WTC11 (cell line): Measurements from ENCODE around the gene SLC39A7. TPM values are rescaled to one million over a fixed set of nuclear protein-coding genes. Genes with fewer than 3 reads are reported as not detected.

Source experiments
- ATAC-seq: fragments of 200-7000 bp; cut with Tn5 transposase; 2 replicates; pipeline ENCODE4 v1.10.0; 2021; ENCODE audit warnings: mild to moderate bottlenecking, moderate library complexity
- CTCF ChIA-PET: fragments of 300-600 bp; sonication (Branson Sonifier 250); formaldehyde crosslinking; loops from one replicate; lab custom pipeline; 2021; ENCODE audit warnings: antibody characterized with exemption; lab: Charles Lee
- POLR2A ChIA-PET: fragments of 350-600 bp; sonication (Branson Sonifier 250); formaldehyde crosslinking; loops from one replicate; lab custom pipeline; 2021; ENCODE audit warnings: antibody characterized with exemption; lab: Charles Lee
- DNase-seq: peaks from one replicate; pipeline ENCODE4 v3.0.0; 2021; ENCODE audit warnings: low spot score
- H3K27ac Mint-ChIP-seq: 2 replicates; pipeline ENCODE4 v1.8.0; 2021; ENCODE audit warnings: mixed read lengths
- H3K27me3 Mint-ChIP-seq: 2 replicates; pipeline ENCODE4 v1.8.0; 2021; ENCODE audit warnings: low read depth, mild to moderate bottlenecking, moderate library complexity, mixed read lengths
- H3K36me3 Mint-ChIP-seq: 2 replicates; pipeline ENCODE4 v1.8.0; 2021; ENCODE audit warnings: mixed read lengths
- H3K4me1 Mint-ChIP-seq: 2 replicates; pipeline ENCODE4 v1.8.0; 2022; ENCODE audit warnings: mixed read lengths
- H3K4me3 Mint-ChIP-seq: 2 replicates; pipeline ENCODE4 v1.8.0; 2021; ENCODE audit warnings: mild to moderate bottlenecking, moderate library complexity, mixed read lengths
- H3K9me3 Mint-ChIP-seq: 2 replicates; pipeline ENCODE4 v1.8.0; 2021; ENCODE audit warnings: mixed read lengths
- CBFB ChIP-seq: sonication (generic); formaldehyde crosslinking; IDR thresholded peaks from 2 replicates; pipeline ENCODE4 v1.8.1; 2022; ENCODE audit warnings: mild to moderate bottlenecking, low read depth, missing genetic modification reagents
- CDX4 ChIP-seq: fragments of 250-450 bp; sonication (Bioruptor Pico); IDR thresholded peaks from 2 replicates; pipeline ENCODE4 v1.9.0; 2021; ENCODE audit warnings: moderate library complexity, mild to moderate bottlenecking, inconsistent platforms, borderline replicate concordance
- FOXP1 ChIP-seq: sonication (generic); formaldehyde crosslinking; IDR thresholded peaks from 2 replicates; pipeline ENCODE4 v1.8.0; 2022; ENCODE audit warnings: missing genetic modification reagents, mild to moderate bottlenecking, moderate library complexity, borderline replicate concordance
- HMGXB4 ChIP-seq: sonication (generic); formaldehyde crosslinking; IDR thresholded peaks from 2 replicates; pipeline ENCODE4 v1.8.1; 2023; ENCODE audit warnings: mild to moderate bottlenecking, moderate library complexity, missing genetic modification reagents
- IRF1 ChIP-seq: sonication (generic); formaldehyde crosslinking; IDR thresholded peaks from 2 replicates; pipeline ENCODE4 v1.8.0; 2023; ENCODE audit warnings: missing genetic modification reagents
- JAZF1 ChIP-seq: fragments of 250-450 bp; sonication (Bioruptor Pico); IDR thresholded peaks from 2 replicates; pipeline ENCODE4 v1.9.0; 2021; ENCODE audit warnings: moderate library complexity, mild to moderate bottlenecking, inconsistent platforms
- MXD4 ChIP-seq: fragments of 250-450 bp; sonication (Bioruptor Pico); IDR thresholded peaks from 2 replicates; pipeline ENCODE4 v1.8.0; 2021; ENCODE audit warnings: mild to moderate bottlenecking, moderate library complexity, borderline replicate concordance
- MYBL2 ChIP-seq: sonication (generic); formaldehyde crosslinking; IDR thresholded peaks from 2 replicates; pipeline ENCODE4 v1.8.1; 2023; ENCODE audit warnings: mild to moderate bottlenecking, moderate library complexity, missing genetic modification reagents
- NFYB ChIP-seq: sonication (generic); formaldehyde crosslinking; conservative IDR thresholded peaks from 2 replicates; pipeline ENCODE4 v1.8.0; 2022; ENCODE audit warnings: low read depth, missing genetic modification reagents
- NR2C2 ChIP-seq: sonication (generic); formaldehyde crosslinking; IDR thresholded peaks from 2 replicates; pipeline ENCODE4 v1.8.0; 2022; ENCODE audit warnings: mild to moderate bottlenecking, missing genetic modification reagents
- NR3C1 ChIP-seq: sonication (generic); formaldehyde crosslinking; conservative IDR thresholded peaks from 2 replicates; pipeline ENCODE4 v1.8.1; 2023; ENCODE audit warnings: low read depth, mild to moderate bottlenecking, missing genetic modification reagents
- OVOL2 ChIP-seq: fragments of 250-450 bp; sonication (Bioruptor Pico); IDR thresholded peaks from 2 replicates; pipeline ENCODE4 v1.9.0; 2021; ENCODE audit warnings: mild to moderate bottlenecking, borderline replicate concordance
- PRRX2 ChIP-seq: fragments of 250-450 bp; sonication (Bioruptor Pico); IDR thresholded peaks from 2 replicates; pipeline ENCODE4 v1.8.0; 2021; ENCODE audit warnings: mild to moderate bottlenecking
- RELA ChIP-seq: sonication (generic); formaldehyde crosslinking; IDR thresholded peaks from 2 replicates; pipeline ENCODE4 v1.8.1; 2022; ENCODE audit warnings: missing genetic modification reagents, mild to moderate bottlenecking, borderline replicate concordance
- SOX15 ChIP-seq: fragments of 250-450 bp; sonication (Bioruptor Pico); IDR thresholded peaks from 2 replicates; pipeline ENCODE4 v1.9.0; 2021; ENCODE audit warnings: mild to moderate bottlenecking
- TCF7 ChIP-seq: sonication (generic); formaldehyde crosslinking; IDR thresholded peaks from 2 replicates; pipeline ENCODE4 v1.8.0; 2022; ENCODE audit warnings: mild to moderate bottlenecking, low read depth, missing genetic modification reagents, moderate library complexity
- TEAD4 ChIP-seq: sonication (generic); formaldehyde crosslinking; IDR thresholded peaks from 2 replicates; pipeline ENCODE4 v1.8.0; 2022; ENCODE audit warnings: mild to moderate bottlenecking, missing genetic modification reagents
- ZNF416 ChIP-seq: fragments of 250-450 bp; sonication (Bioruptor Pico); IDR thresholded peaks from 2 replicates; pipeline ENCODE4 v1.9.0; 2021; ENCODE audit warnings: mild to moderate bottlenecking, inconsistent platforms
- ZNF425 ChIP-seq: fragments of 250-450 bp; sonication (Bioruptor Pico); conservative IDR thresholded peaks from 2 replicates; pipeline ENCODE4 v1.9.0; 2021; ENCODE audit warnings: mild to moderate bottlenecking
- ZNF532 ChIP-seq: fragments of 250-450 bp; sonication (Bioruptor Pico); IDR thresholded peaks from 2 replicates; pipeline ENCODE4 v1.9.0; 2021; ENCODE audit warnings: mild to moderate bottlenecking, borderline replicate concordance
- ZNF671 ChIP-seq: fragments of 250-450 bp; sonication (Bioruptor Pico); IDR thresholded peaks from 2 replicates; pipeline ENCODE4 v1.8.0; 2021; ENCODE audit warnings: mild to moderate bottlenecking
- total RNA-seq: library from RNA; stranded (reverse); gene quantifications from 3 replicates; pipeline ENCODE4 v1.2.3, GENCODE V29; 2021

Gene SLC39A7
- total RNA-seq, 1 experiment from 2014 or later: 163 TPM

- ChIA-PET CTCF (interaction anchor here (0.7 to 7.1 kb wide), 10 partner anchors 9 to 211 kb away, joined by 3 to 55 read pairs (median 4); partner anchors contain the start of gene COL11A2), POLR2A (no interaction called here)
- H3K4me1 Mint-ChIP-seq: peaks cover 22% of the 10 kb centered on the region
- DNase-seq (peak; percentile 34), ATAC-seq (no peak)
- H3K27me3 Mint-ChIP-seq: peaks cover 25% of the 10 kb centered on the region
- no peak for TF ChIP-seq NR3C1 (CRISPR knock-in tag)
- no peak overlapping the region for H3K4me3 Mint-ChIP-seq
- H3K9me3 Mint-ChIP-seq: no peaks in the 10 kb centered on the region
- no peak overlapping the region for H3K27ac Mint-ChIP-seq
- H3K36me3 Mint-ChIP-seq: no peaks in the 10 kb centered on the region
Measured at GRCh38 chr6:33164665-33165373, 35.8 kb upstream of the SLC39A7 start.

GRCh38 chr6:33165581-33166258 is 34.9 kb upstream of the SLC39A7 start:
- POLR2A ChIA-PET: no interaction called here
- Mint-ChIP-seq H3K4me3 (no peak overlapping the region), H3K4me1 (peaks cover 19% of the 10 kb centered on the region), H3K27me3 (peaks cover 25% of the 10 kb centered on the region), H3K36me3 (no peaks in the 10 kb centered on the region), H3K27ac (no peak overlapping the region), H3K9me3 (no peaks in the 10 kb centered on the region)
- CTCF ChIA-PET: interaction anchor here (0.8 to 2.7 kb wide), 3 partner anchors 40 to 181 kb away, joined by 3 to 16 read pairs (median 5); no protein-coding TSS in a partner anchor
- no peak for TF ChIP-seq PRRX2 (CRISPR knock-in tag)
- TF ChIP-seq NFYB: no peak
- no peak for TF ChIP-seq ZNF416 (CRISPR knock-in tag)
- no peak for TF ChIP-seq NR3C1 (CRISPR knock-in tag)
- no peak for TF ChIP-seq CBFB (CRISPR knock-in tag)
- no peak for TF ChIP-seq ZNF425
- no peak for TF ChIP-seq TCF7 (CRISPR knock-in tag)
- no peak for TF ChIP-seq FOXP1 (CRISPR knock-in tag)
- no peak for ATAC-seq
- DNase-seq: no peak

GRCh38 chr6:33166363-33166762 is 34.3 kb upstream of the SLC39A7 start:
- ATAC-seq (no peak), DNase-seq (no peak)
- H3K27me3 Mint-ChIP-seq: peaks cover 20% of the 10 kb centered on the region
- ChIA-PET CTCF (no interaction called here), POLR2A (no interaction called here)
- no peaks in the 10 kb centered on the region for H3K36me3 Mint-ChIP-seq
- no peak overlapping the region for H3K27ac Mint-ChIP-seq
- peaks cover 13% of the 10 kb centered on the region for H3K4me1 Mint-ChIP-seq
- TF ChIP-seq RELA (CRISPR knock-in tag) (no peak), IRF1 (CRISPR knock-in tag) (no peak), MYBL2 (no peak), JAZF1 (CRISPR knock-in tag) (no peak), ZNF532 (CRISPR knock-in tag) (no peak), HMGXB4 (CRISPR knock-in tag) (no peak), NR2C2 (CRISPR knock-in tag) (no peak), SOX15 (CRISPR knock-in tag) (no peak), TCF7 (CRISPR knock-in tag) (no peak), MXD4 (CRISPR knock-in tag) (no peak), TEAD4 (no peak), ZNF671 (no peak), OVOL2 (CRISPR knock-in tag) (no peak), CDX4 (no peak), PRRX2 (CRISPR knock-in tag) (no peak), CBFB (CRISPR knock-in tag) (no peak)
- H3K4me3 Mint-ChIP-seq: no peak overlapping the region
- no peaks in the 10 kb centered on the region for H3K9me3 Mint-ChIP-seq
